Amniotic epithelial cell (primary cell): ENCODE measurements around the gene ATOSB.

Source experiments
- DNase-seq: peaks from one replicate; pipeline ENCODE4 v3.0.0-alpha.2; 2010; ENCODE audit warnings: low read depth

ATOSB gene

GRCh38 chr9:35114113-35114839 is 1.4 kb downstream of the ATOSB start:
- DNase-seq, result peak; percentile 94

DNA sequence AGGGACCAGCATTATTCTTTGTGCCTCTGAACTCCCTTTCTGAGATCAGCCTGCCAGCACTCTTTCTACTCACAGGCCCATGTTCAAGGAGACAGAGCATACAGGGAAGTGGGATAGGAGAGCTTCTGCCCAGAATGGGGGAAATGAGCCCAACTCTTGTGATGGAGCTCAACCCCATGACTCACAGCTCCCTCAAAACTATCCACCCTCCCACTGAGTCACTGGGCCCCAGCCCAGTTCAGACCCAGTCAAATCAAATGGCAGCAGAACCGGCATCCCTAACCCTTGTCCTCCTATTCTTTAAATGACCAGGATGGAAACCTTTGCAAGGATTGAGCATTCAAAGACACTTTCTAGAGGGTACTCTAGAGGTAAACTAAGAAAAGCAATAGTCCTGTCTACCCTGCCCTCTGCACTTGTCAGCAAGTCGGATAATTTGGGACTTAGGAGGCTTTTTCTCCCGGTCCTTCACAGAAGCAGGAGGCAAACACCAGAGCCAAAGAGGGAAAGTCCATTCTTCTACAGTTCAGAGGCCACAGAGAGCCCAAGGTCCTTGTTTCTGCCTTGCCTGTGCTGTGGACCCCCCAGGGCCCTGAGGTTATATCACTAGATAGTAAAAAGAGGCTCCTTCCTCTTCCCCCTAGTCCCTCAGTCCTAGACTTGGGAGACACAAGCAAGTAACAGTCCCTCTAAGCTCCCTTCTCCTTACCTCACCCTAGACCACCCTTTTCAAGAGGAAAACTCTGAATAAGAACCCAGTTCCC is 3.2 kb downstream of the ATOSB start:
- peak; percentile 70 for DNase-seq

- peak; percentile 99 for DNase-seq
Measured at GRCh38 chr9:35111001-35111933, 4.4 kb downstream of the ATOSB start.

DNA sequence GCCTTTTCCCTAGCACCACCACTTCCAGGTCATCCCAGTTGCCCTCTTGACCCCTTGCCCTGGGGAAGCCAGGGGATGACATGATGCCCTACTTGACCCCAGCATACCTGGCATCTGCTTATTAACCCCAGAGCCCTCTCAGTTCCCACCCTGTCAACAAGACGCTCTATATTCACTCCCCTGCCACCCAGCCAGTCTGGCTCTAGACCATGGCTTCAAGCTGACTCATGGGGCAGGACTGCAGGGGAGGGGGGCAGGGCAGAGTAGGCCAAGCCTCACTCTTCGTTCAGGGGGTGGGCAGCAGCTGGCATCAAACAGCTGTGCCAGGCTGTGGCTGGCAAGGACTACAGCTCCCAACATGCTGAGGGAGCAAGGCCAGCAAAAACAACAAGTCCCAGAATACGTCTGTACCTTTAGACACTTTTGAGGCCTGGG is 5.3 kb downstream of the ATOSB start:
- DNase-seq, result peak; percentile 63

DNA sequence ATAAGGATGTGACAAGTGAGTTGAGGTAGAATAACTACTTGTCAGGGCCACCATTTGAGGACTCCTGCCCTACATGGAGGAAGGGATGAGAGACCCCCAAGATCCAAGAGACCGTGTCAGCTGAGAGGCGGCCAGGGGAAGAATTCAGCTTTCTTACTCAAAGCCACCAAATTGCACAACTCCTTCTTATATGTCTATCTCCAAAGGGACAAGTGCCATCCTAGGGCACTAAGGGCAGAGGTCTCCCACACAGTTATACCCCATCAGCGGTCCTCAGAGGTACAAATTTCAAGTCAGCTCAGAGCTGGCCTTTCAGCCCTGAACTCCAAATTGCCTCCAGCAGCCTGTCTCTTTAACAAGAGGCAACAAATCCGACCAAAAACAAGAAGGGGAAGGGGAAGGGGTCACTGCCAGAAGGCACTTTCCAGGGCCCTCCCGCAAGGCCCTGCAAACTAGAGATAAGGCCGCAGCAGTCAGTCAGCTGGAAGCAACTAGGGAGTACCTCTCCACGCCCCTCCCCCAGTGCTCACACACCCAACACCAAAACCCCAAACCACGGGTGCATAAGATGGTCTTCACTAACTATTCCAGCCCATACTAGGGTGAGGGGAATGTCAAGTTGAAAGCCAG is 6.6 kb downstream of the ATOSB start:
- DNase-seq, result no peak

GRCh38 chr9:35108461-35108860 is 7.2 kb downstream of the ATOSB start:
- DNase-seq, result no peak

- no peak for DNase-seq
Measured at GRCh38 chr9:35107297-35108290, 8.1 kb downstream of the ATOSB start.

GRCh38 chr9:35106343-35106730 is 9.3 kb downstream of the ATOSB start:
- DNase-seq, result no peak

GRCh38 chr9:35105571-35106342 is 9.9 kb downstream of the ATOSB start:
- no peak for DNase-seq

DNA sequence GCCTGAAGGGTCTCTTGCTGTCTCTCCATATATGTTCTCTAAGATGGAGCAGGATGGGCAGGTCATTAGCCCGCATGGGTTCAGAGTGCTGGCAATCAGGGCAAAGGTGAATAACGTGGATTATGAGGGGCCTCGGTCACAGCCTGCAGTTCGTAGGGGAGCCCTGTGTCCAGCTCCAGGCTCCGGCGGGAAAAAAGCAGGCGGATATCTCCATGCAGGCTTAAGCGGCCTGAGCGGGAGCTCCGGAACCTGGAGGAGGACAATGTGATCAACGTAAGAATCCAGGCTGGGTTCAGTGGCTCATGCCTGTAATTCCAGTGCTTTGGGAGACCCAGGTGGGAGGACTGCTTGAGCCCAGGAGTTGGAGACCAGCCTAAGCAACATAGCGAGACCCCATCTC is 10.5 kb downstream of the ATOSB start:
- no peak for DNase-seq

DNA sequence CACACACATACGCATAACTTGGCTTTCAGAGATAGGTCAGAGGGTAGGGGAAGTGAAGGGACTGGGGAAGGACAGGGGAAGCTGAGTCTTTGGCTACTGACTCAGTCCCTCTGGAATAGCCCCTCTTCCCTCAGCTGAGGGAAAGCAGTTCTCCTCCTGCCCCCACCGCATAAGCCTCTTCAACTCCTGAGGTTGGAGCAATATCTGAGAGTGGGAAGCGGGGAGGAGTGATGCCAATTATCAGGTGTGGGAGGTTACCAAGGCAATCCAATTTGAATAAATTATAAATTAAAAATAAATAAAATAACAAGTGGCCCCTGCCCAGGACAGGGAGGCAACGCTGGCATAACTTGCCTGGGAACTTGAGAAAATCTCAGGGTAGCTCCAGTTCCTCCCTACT is 11.1 kb downstream of the ATOSB start:
- no peak for DNase-seq

- DNase-seq, result no peak
Measured at GRCh38 chr9:35103660-35104191, 11.9 kb downstream of the ATOSB start.

DNA sequence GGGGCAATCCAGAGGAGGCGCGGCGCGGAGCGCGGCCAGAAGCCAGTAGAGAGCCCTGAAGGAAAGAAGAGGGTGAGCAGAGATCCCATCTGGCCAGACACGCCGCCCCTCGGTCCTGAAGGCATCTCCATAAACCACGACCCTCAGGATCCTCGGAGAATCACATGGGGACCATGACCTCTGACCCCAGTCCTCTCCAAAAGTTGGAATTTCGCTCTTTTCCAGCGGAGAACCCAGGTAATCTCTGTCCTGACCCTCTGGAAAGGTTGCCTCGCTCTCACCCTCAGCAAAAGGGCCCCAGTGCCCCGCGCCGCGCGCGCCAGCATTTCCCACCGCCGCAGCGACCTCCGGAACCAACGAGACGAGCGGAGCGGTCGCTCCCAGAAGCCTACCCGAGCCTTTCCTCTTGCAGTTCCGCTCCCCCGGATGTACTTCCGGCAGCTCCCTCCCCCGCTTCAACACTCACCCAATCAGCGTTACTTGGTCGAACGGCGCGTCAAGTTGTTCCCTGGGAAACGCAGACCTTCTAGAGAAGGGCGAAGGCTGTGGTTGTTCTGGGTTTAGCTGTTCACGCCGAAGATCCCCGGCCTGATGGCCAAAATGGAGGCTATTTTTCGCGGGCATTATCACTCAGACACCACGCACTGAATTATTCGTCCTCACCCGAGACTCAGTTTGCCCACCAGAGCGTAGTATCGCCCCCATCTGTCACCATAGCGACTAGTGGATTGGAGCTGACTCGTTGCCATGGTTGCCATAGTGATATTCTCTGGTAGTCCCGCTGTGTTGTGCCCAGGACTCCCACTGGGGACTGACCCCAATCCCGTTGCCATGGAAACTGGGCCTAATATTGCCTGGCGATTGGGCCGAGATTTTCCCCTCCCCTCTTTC is 12.6 kb downstream of the ATOSB start, which contains the start of gene STOML2:
STOML2 (minus strand) TSS at position 363 of the 891 bp plus-strand sequence; CDS start at position 326, 37 bp downstream.
- DNase-seq, result peak; percentile 97

GRCh38 chr9:35102465-35102768 is 13.2 kb downstream of the ATOSB start:
- no peak for DNase-seq

- no peak for DNase-seq
Measured at GRCh38 chr9:35097573-35097972, 18.1 kb downstream of the ATOSB start.

- DNase-seq, result peak; percentile 67
Measured at GRCh38 chr9:35096035-35096849, 19.4 kb downstream of the ATOSB start, which contains the start of gene PIGO. TSS of gene PIGO (minus strand) at chr9:35096591. CDS start at chr9:35095565, 1,026 bp downstream.

DNA sequence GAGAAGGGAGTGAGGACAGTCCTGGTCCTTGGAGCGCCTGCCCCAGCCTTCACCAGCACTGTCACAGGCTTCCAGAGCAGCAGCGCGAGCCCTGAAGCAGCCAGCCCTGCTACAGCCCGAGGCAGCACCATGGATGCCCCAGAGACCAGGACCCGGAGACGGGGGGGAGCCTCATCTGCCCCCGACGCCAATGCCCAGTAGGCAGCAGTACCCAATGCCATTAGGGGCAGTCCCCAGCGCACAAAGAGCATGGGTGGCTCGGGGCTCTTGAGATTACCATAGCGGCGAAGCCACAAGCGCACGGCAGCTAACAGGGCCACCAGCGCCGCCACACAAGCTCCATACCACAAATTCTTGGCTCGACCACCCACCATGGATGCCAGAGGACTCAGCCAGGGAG is 24.1 kb downstream of the ATOSB start:
- DNase-seq, result no peak

DNA sequence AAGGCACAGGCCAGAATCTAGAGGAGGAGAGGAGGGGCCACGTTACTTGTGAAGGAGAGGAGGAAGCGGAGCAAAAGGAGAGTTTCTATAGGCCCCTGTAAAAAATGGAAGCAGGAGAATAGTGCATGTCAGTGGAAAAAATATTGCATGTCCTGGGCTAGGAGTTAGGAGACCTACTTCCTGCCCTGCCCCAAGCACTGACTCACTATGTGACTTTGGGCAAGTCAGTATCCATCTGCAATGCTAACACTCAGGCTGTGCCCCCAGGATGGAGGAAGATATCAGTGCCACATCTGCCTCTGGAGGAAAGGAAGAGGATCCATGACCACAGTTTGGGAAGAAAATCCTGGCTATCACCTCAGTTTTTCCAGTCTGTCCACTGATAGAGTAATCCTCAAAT is 26.2 kb downstream of the ATOSB start:
- no peak for DNase-seq
